NCI-H2196 treated with DMSO at 0.1 percent for 48 hours (cell line): ENCODE measurements around the gene FAR1.

Experiments
- DNase-seq: peaks from one replicate; lab custom pipeline; 2025; ENCODE audit not compliant: unreplicated experiment; lab: John Stamatoyannopoulos, UW

FAR1 gene

GRCh38 chr11:13775471-13775870, 107.0 kb downstream of the FAR1 start:
- no peak for DNase-seq

DNA sequence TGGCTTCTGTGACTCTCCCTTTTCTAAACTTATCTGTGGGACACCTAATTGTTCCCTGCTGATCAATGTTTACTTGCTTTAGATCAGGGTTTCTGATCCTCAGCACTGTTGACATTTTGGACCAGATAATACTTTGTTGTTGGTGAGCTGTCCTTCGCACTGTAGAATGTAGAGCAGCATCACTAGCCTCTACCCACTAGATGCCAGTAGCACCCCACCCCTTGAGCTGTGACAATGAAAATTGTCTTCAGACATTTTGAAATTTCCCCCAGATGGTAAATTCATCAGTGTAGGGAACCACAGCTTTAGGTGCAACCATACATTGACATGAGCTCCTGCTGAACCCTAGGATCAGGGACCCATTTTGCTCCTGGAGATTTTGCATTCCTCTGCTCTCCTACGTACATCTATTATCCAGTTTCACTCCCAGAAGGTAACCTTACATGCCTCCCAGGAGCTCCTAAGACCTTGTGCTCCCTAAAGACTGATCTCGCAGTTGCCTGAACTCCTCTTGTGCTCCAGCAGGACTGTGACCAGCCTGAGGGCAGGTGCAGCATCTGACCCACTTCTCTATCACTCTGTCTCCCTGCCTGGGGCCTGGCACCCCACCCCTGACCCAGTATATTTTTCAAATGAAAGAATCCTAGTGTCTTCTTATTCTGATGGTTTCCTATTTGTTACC, 107.8 kb downstream of the FAR1 start:
- DNase-seq, result no peak

DNA sequence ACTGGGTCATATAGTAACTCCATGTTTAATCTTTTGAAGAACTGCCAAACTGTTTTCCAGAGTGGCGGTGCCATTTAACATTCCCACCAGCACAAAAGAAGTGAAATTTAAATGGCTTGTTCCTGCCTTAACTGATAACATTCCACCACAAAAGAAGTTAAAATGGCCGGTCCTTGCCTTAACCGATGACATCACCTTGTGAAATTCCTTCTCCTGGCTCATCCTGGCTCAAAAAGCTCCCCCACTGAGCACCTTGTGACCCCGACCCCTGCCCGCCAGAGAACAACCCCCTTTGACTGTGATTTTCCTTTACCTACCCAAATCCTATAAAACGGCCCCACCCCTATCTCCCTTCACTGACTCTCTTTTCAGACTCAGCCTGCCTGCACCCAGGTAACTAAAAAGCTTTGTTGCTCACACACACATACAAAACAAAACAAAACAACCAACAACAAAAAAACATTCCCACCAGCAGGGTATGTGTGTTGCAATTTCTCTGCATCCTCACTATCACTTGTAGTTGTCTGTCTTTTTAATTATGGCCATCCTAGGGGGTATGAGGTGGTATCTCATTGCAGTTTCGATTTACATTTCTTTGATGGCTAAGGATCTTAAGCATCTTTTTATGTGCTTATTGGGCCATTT, 109.0 kb downstream of the FAR1 start:
- DNase-seq, result no peak

- no peak for DNase-seq
Measured at GRCh38 chr11:13778345-13778744, 109.9 kb downstream of the FAR1 start.

- DNase-seq, result peak; percentile 7
Measured at GRCh38 chr11:13781153-13781552, 112.7 kb downstream of the FAR1 start.
